HG03342 (cell line): ENCODE data around the gene PPFIA1.

Source experiments
- ATAC-seq: cut with Tn5 transposase; IDR thresholded peaks from one replicate; pipeline ENCODE4 v1.9.1; 2021; ENCODE audit warnings: mild to moderate bottlenecking, moderate library complexity; ENCODE audit not compliant: unreplicated experiment

PPFIA1 gene

GRCh38 chr11:70270104-70270876 is at the start of gene PPFIA1:
Gene PPFIA1, plus strand, starts transcription at chr11:70270690. Its CDS starts 1,483 bp downstream, at chr11:70272173.
- peak; percentile 92 for ATAC-seq

- ATAC-seq, result no peak
Measured at GRCh38 chr11:70220920-70221319, 49.6 kb upstream of the PPFIA1 start.

DNA sequence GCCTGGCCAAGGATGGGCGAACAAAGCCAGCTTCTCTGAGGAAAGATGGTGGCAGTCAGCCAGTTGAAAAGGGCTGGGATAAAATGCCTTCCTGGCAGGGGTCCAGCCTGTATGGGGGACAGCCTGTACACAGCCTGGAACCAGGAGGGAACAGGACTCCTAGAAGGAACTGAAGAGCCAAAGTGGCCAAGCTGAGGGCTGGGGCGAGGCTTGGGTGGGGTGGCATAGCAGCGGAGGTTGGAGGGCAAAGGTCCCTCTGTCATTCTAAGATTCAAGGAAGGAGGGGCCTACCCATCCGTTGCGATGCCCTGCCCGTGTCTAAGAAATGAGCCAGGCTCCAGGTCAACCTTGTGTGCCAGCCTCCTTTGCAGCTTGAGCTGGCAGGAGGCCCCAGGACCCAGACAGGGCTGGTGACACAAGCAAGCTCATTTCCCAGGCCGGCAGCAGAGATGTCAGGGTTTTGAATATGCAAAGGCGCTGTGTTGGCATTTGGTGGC is 44.8 kb upstream of the PPFIA1 start:
- no peak for ATAC-seq

DNA sequence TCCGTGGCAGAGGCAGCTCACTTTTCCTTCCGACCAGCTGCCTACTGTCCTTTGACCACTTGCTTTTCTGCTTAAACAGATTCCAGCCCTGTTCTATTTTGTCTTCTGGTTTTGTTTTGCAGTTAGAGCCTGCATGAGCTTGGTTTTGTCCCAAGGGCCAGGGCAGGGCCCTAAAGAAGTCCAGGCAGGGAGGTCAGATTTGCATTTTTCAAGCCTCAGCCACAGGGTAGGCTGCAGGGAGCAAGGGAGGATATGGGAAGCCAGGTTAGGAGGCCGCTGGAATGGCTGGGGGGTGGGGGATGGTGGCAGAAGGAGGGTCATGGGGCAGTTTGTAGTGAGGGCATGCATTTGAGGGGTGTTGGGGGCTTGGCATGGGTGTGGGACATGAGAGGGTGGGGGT is 44.3 kb upstream of the PPFIA1 start:
- ATAC-seq, result no peak

- no peak for ATAC-seq
Measured at GRCh38 chr11:70226967-70227366, 43.5 kb upstream of the PPFIA1 start.

- no peak for ATAC-seq
Measured at GRCh38 chr11:70229737-70230136, 40.8 kb upstream of the PPFIA1 start.

DNA sequence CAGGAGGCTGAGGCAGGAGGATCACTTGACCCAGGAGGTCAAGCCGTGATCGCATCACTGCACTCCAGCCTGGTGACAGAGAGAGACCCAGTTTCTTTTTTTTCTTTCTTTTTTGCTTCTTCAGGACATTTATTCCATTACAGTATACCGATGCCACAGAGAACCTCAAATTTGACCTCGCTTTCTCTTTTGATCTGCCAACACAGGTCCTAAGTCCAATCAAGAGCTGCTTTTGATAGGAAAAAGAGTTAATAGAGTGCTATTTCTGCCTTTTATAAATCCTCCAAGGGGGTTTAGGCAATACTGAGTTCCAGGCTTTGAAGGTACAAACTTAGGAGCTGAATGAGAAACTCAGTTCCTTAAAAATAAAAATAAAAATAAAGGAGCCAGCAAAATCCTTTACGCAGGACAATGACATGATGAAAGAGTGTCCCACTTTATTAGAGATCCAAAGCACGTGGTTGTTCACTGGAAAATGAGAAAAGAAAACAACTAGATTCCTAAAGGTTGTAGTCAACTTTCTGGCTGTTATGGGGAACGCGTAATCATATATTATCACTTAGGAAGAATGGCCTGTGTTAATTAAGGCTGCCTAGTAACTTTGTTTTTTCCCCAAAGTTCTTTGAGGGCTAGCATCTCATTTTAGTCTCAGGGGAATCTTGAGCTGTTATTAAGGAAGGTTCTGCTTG is 40.2 kb upstream of the PPFIA1 start:
- no peak for ATAC-seq

DNA sequence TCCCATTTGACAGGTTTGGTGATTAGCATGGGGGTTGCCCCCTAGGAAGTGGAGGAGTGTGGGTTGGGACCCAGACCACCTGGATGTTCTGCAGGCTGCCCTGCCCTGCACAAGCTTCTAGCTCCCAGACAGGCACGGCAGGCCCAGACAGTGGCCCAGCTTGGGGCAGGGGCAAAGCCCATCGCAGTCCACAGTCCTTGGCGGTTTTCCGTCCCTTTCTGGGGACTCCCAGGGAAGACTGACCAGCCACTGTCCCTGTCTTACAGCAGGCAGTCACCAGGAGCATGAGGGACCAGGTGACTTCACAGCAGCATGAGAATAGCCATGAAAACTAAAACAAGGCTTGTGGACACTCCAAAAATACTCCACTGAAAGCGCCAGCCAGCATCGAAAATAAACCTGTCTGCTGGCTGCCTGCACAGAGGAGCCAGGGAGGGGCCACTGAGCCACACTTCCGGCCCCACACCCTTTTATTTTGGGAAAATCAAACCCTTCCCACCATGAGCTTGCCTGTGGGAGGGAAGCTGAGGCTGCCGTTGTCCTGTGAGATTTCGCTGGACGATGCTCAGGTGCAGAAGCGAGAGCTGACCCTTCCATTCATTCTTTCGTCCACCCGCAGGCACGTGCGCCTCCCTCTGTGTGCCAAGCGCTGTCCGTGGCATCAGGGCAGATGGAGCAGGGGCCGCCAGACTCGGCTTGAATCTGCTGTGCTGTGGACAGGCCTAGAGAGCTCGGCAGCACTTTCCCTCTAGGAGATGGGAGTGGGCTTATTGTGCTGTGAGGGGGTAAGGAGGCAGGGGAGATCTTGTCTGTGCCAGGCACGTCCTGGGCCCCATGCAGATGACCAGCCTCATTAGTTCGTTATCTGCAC is 39.4 kb upstream of the PPFIA1 start:
- no peak for ATAC-seq

GRCh38 chr11:70233034-70233433 is 37.5 kb upstream of the PPFIA1 start:
- no peak for ATAC-seq

GRCh38 chr11:70233511-70233934 is 37.0 kb upstream of the PPFIA1 start:
- ATAC-seq, result no peak

GRCh38 chr11:70233962-70234361 is 36.5 kb upstream of the PPFIA1 start:
- no peak for ATAC-seq

GRCh38 chr11:70240337-70240736 is 30.2 kb upstream of the PPFIA1 start:
- ATAC-seq, result no peak

DNA sequence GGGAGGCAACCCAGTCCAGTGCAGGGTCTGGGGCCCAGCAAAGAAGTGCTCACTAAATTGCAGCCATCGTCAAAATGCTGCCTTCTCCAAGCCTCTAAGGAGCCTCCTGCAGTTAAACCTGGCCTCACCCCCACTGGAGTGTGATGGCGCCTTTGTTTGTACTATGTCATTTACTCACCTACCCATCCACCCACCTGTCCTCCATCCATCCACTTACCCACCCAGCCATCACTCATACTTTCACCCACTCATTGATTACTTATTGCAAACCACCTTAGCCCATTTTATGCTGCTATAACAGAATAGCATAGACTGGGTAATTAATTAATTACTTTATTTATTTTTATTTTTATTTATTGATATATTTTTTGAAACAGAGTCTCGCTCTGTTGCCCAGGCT is 28.8 kb upstream of the PPFIA1 start:
- ATAC-seq, result no peak

DNA sequence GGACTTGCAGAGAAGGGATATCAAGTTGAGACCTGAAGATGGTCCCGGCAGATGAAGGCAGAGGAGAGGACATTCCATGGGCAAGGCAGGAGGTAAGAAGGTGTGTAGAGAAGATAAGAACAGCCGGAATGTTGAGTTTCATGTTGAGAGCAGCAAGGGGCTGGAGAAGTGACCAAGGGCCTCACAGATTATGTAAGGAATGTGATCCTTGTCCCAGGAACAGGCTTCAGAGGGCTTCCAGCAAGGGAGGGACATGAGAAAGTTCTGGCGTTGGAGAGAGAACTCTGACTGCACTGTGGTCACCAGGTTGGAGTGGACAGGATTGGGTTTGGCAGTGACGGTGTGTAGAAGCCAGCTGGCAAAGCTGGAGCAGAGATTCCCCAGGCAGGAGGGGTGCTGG is 27.6 kb upstream of the PPFIA1 start:
- no peak for ATAC-seq

DNA sequence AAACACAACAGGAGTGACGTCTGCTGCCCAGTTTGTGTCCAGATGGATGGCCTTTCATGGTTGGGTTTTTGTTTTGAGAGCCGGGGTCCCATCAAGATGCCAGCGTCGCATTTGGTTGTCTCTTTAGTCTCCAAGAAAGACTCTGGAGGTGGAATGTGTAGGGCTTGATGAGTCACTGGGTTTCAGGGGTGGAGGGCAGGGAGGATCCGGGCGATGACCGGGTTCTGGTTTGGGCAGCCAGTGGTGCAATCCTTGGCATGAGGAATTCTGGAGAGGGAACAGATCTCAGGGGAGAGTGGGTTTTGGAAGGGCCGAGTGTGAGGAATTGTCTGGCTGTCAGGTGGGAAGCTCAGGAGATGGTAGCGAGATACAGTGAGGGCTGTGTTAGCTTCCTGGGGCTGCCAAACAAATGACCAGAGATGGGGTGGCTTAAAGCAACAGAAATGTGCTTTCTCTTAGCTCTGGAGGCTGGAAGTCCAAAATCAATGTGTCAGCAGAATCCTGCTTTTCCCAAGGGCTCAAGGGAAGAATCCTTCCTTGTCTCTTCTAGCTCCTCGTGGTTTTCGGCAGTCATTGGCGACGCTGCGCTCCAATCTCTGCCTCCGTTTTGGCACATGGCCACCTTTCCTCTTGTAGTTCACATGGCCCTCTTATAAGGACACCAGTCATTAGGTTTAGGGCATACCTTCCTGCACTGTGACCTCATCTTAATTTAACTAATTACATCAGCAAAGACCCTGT is 26.4 kb upstream of the PPFIA1 start:
- ATAC-seq, result no peak

- no peak for ATAC-seq
Measured at GRCh38 chr11:70244698-70245097, 25.8 kb upstream of the PPFIA1 start.

DNA sequence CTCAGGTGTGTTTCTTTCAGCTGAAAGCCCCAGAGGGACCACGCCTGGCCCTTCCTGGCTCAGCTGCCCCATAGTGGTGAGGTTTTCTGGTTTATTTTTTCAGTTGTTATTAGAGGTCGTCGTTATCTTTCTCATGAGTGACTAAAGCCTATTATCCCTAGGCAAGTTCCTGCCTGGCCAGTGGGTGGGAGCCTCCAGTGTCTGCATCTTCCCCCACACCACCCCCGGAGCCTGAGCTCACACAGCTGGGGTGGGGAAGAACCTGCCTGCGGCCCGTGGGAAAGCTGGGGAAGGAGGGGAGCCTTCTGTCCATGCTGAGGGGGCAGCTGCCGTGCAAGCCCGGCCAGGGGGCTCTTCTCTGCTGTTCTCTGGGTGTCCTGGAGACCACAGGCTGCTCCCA is 24.3 kb upstream of the PPFIA1 start:
- no peak for ATAC-seq

GRCh38 chr11:70247042-70247709 is 23.3 kb upstream of the PPFIA1 start:
- no peak for ATAC-seq

DNA sequence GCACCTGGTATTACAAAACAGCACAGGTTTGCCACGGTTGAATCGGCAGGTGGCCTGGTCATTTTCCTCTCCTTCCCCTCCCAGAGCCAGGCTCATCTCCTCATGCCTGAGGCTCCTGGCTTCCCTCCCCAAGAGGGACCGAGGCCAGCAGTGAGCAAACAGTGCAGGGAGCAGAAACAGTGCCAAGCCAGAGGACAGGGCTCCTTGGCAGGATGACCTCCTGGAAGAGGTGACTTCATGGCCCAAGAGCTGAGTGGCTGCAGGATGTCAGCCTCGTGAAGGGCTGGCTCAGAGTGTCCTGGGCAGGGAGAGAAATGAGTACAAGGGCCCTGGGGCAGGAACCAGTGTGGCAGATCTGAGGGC is 22.8 kb upstream of the PPFIA1 start:
- ATAC-seq, result no peak
